LHCN-M2 (cell line): ENCODE results near the gene IDNK. TPM values are rescaled to one million over a fixed set of nuclear protein-coding genes. Genes with fewer than 3 reads are reported as not detected.
"Not testable (repeated sequence)": the region's sequence is repeated elsewhere in the genome, so short reads cannot be mapped to it uniquely, and the experiment has no call there.

Experiments
- DNase-seq: peaks from one replicate; pipeline ENCODE4 v3.0.0-alpha.2; 2012; ENCODE audit warnings: low read depth
- polyA plus RNA-seq: library from polyadenylated mRNA; unstranded; fragments of >200 nt; gene quantifications from one replicate; pipeline ENCODE4 v1.2.1, GENCODE V29; 2012; ENCODE audit warnings: missing spikeins
- total RNA-seq: library from RNA; depleted of rRNA; stranded (reverse); fragments of >200 nt; gene quantifications from 2 replicates; pipeline ENCODE4 v1.2.3, GENCODE V29; 2014; rRNA removed

The IDNK gene
- 5.5 and 6.2 TPM in 2 replicates for total RNA-seq
- 5.3 TPM for polyA plus RNA-seq

- DNase-seq = peak; percentile 72
Measured at GRCh38 chr9:83622939-83623678, at the start of gene IDNK. IDNK (plus strand) TSS chr9:83623143; CDS start chr9:83623172, 29 bp downstream.

- no peak for DNase-seq
Measured at GRCh38 chr9:83574482-83574881, 48.5 kb upstream of the IDNK start.

GRCh38 chr9:83582029-83582428 is 40.9 kb upstream of the IDNK start:
- DNase-seq = peak; percentile 43

GRCh38 chr9:83583151-83584014 is 39.6 kb upstream of the IDNK start:
- DNase-seq = peak; percentile 49

GRCh38 chr9:83584995-83585394 is 37.9 kb upstream of the IDNK start:
- DNase-seq = no peak

GRCh38 chr9:83588256-83588655 is 34.7 kb upstream of the IDNK start:
- DNase-seq = no peak

GRCh38 chr9:83596899-83597504 is 25.9 kb upstream of the IDNK start:
- DNase-seq = peak; percentile 30

GRCh38 chr9:83598487-83598886 is 24.5 kb upstream of the IDNK start:
- no peak for DNase-seq

- DNase-seq = no peak
Measured at GRCh38 chr9:83599071-83599470, 23.9 kb upstream of the IDNK start.

GRCh38 chr9:83601463-83601862 is 21.5 kb upstream of the IDNK start:
- DNase-seq = no peak

- DNase-seq = not testable (repeated sequence)
Measured at GRCh38 chr9:83607620-83608019, 15.3 kb upstream of the IDNK start.

GRCh38 chr9:83613298-83613697 is 9.6 kb upstream of the IDNK start:
- not testable (repeated sequence) for DNase-seq

- no peak for DNase-seq
Measured at GRCh38 chr9:83617299-83617698, 5.6 kb upstream of the IDNK start.

GRCh38 chr9:83620841-83621636 is 1.9 kb upstream of the IDNK start:
- peak; percentile 54 for DNase-seq

- DNase-seq = no peak
Measured at GRCh38 chr9:83622433-83622938, 457 bp upstream of the IDNK start.

GRCh38 chr9:83623679-83624076 is 735 bp downstream of the IDNK start:
- peak; percentile 35 for DNase-seq

- DNase-seq = no peak
Measured at GRCh38 chr9:83625178-83625577, 2.2 kb downstream of the IDNK start.

- no peak for DNase-seq
Measured at GRCh38 chr9:83628540-83628939, 5.6 kb downstream of the IDNK start.

- no peak for DNase-seq
Measured at GRCh38 chr9:83629433-83630104, 6.6 kb downstream of the IDNK start.

GRCh38 chr9:83630938-83631457 is 8.1 kb downstream of the IDNK start:
- no peak for DNase-seq
